ENCODE results near the gene IL17RE. TPM values are rescaled to one million over a fixed set of nuclear protein-coding genes. Genes with fewer than 3 reads are reported as not detected.

Gene IL17RE
- total RNA-seq, 1 experiment from 2014 or later: 5.0 TPM

GRCh38 chr3:9909221-9910013 lies 6.8 kb downstream of the IL17RE start:
- Mint-ChIP-seq H3K9me3 (ENCODE audit: unreplicated experiment) (no peaks in the 10 kb centered on the region), H3K36me3 (ENCODE audit: insufficient read depth, unreplicated experiment) (peaks cover 12% of the 10 kb centered on the region), H3K4me3 (ENCODE audit: unreplicated experiment) (no peak overlapping the region), H3K27ac (ENCODE audit: low read depth, unreplicated experiment) (no peak overlapping the region), H3K4me1 (ENCODE audit: insufficient read depth, unreplicated experiment) (peaks cover 14% of the 10 kb centered on the region), H3K27me3 (ENCODE audit: insufficient read depth, unreplicated experiment) (no peaks in the 10 kb centered on the region)
- CTCF ChIA-PET: interaction anchor here (1.2 kb wide), 1 partner anchor 22 kb away, joined by 4 read pairs; no protein-coding TSS in a partner anchor
- POLR2A ChIA-PET: interaction anchor here (0.6 to 2.2 kb wide), 4 partner anchors 12 to 37 kb away, joined by 3 to 7 read pairs (median 4); partner anchors contain the start of gene JAGN1
- DNase-seq (ENCODE audit: unreplicated experiment): no peak
- intact Hi-C loops (cut with micrococcal nuclease): no loop called here
- no TSS peak for BruUV-seq (replicated peaks)
- TF ChIP-seq CTCF (IDR thresholded peaks at IDR 0.05; ENCODE audit: unreplicated experiment): no peak

- no peak overlapping the region for H3K4me3 Mint-ChIP-seq (ENCODE audit: unreplicated experiment)
- H3K4me1 Mint-ChIP-seq (ENCODE audit: insufficient read depth, unreplicated experiment): peaks cover 14% of the 10 kb centered on the region
- H3K27me3 Mint-ChIP-seq (ENCODE audit: insufficient read depth, unreplicated experiment): no peaks in the 10 kb centered on the region
- DNase-seq (ENCODE audit: unreplicated experiment): no peak
- no peaks in the 10 kb centered on the region for H3K9me3 Mint-ChIP-seq (ENCODE audit: unreplicated experiment)
- peaks cover 7% of the 10 kb centered on the region for H3K36me3 Mint-ChIP-seq (ENCODE audit: insufficient read depth, unreplicated experiment)
- no peak overlapping the region for H3K27ac Mint-ChIP-seq (ENCODE audit: low read depth, unreplicated experiment)
- POLR2A ChIA-PET: interaction anchor here (0.6 to 8.4 kb wide), 18 partner anchors 9 to 281 kb away, joined by 3 to 98 read pairs (median 7); partner anchors contain the start of genes ARPC4, CRELD1, IL17RE and JAGN1
- BruUV-seq (replicated peaks): no TSS peak
- intact Hi-C loops (cut with micrococcal nuclease): no loop called here
- CTCF ChIA-PET: interaction anchor here (0.6 to 3.9 kb wide), 10 partner anchors 8 to 63 kb away, joined by 3 to 21 read pairs (median 5); partner anchors contain the start of genes CRELD1 and IL17RE
- TF ChIP-seq CTCF (IDR thresholded peaks at IDR 0.05; ENCODE audit: unreplicated experiment): no peak
These were observed 9.2 kb downstream of the IL17RE start for GRCh38 chr3:9911863-9912262.

DNA sequence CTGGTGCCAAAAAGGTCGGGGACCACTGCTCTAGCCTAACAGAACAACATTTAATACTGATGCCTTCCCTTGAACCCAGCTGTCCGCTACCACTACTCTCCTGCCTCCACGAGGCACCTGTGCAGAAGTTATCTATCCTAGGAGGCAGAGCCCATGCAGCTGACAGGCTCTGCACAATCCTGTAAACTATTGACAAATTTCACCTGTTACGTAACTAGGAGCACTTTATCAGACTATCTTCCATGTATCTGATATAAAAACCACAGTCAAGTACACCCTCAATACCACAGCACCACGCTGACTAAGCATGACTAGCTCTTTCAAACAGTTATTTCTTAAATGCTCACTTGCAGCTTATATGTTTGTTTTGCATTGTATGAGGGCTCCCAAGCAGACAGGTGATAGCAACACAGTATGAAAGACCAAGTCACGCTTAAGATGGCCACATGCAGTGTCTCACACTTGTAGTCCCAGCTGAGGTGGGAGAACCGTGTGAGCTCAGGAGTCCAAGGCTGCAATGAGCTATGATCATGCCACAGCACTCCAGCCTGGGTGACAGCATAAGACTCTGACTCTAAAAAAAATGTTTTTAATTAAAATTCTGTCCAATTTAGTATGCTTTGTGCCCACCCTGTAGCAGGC lies 9.8 kb downstream of the IL17RE start:
- BruUV-seq (replicated peaks): no TSS peak
- DNase-seq (ENCODE audit: unreplicated experiment): peak; percentile 33
- no peak for TF ChIP-seq CTCF (IDR thresholded peaks at IDR 0.05; ENCODE audit: unreplicated experiment)
- intact Hi-C loops (cut with micrococcal nuclease): no loop called here
- Mint-ChIP-seq H3K9me3 (ENCODE audit: unreplicated experiment) (no peaks in the 10 kb centered on the region), H3K4me3 (ENCODE audit: unreplicated experiment) (no peak overlapping the region), H3K27ac (ENCODE audit: low read depth, unreplicated experiment) (no peak overlapping the region), H3K4me1 (ENCODE audit: insufficient read depth, unreplicated experiment) (peaks cover 19% of the 10 kb centered on the region), H3K36me3 (ENCODE audit: insufficient read depth, unreplicated experiment) (peaks cover 11% of the 10 kb centered on the region), H3K27me3 (ENCODE audit: insufficient read depth, unreplicated experiment) (no peaks in the 10 kb centered on the region)
- ChIA-PET POLR2A (interaction anchor here (0.7 to 8.4 kb wide), 21 partner anchors 10 to 281 kb away, joined by 3 to 98 read pairs (median 6); partner anchors contain the start of genes ARPC4, CRELD1, IL17RE and JAGN1), CTCF (interaction anchor here (0.6 to 3.9 kb wide), 16 partner anchors 9 to 196 kb away, joined by 3 to 21 read pairs (median 4); partner anchors contain the start of gene IL17RE)

DNA sequence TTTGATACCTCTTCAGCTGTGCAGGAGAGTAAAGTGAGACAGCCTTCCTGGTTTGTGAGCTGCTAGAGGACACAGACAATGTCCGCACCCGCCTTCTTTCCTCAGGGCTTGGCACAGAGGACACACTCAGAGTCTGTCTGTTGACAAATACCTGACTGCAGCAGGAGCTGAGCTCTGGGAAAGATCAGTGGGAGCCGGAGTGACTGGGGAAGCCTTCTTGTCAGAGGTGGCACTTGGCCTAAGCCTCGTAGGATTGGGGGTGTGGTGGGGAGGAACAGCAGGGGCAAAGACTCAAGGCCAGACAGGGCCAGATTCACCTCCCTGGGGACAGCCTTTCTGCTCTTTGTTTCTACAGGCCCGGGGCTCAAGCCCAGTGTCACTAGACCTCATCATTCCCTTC lies 11.0 kb downstream of the IL17RE start:
- TF ChIP-seq CTCF (IDR thresholded peaks at IDR 0.05; ENCODE audit: unreplicated experiment): no peak
- peaks cover 21% of the 10 kb centered on the region for H3K4me1 Mint-ChIP-seq (ENCODE audit: insufficient read depth, unreplicated experiment)
- no peak overlapping the region for H3K4me3 Mint-ChIP-seq (ENCODE audit: unreplicated experiment)
- POLR2A ChIA-PET: interaction anchor here (0.8 to 8.4 kb wide), 14 partner anchors 11 to 280 kb away, joined by 3 to 98 read pairs (median 16); partner anchors contain the start of genes IL17RE, JAGN1 and RPUSD3
- no TSS peak for BruUV-seq (replicated peaks)
- peak overlapping the region; percentile 46 for H3K27ac Mint-ChIP-seq (ENCODE audit: low read depth, unreplicated experiment)
- no peaks in the 10 kb centered on the region for H3K9me3 Mint-ChIP-seq (ENCODE audit: unreplicated experiment)
- DNase-seq (ENCODE audit: unreplicated experiment): peak; percentile 59
- CTCF ChIA-PET: interaction anchor here (0.6 to 3.9 kb wide), 16 partner anchors 10 to 197 kb away, joined by 3 to 21 read pairs (median 4); partner anchors contain the start of genes CRELD1 and IL17RE
- no peaks in the 10 kb centered on the region for H3K27me3 Mint-ChIP-seq (ENCODE audit: insufficient read depth, unreplicated experiment)
- peaks cover 4% of the 10 kb centered on the region for H3K36me3 Mint-ChIP-seq (ENCODE audit: insufficient read depth, unreplicated experiment)
- intact Hi-C loops (cut with micrococcal nuclease): no loop called here

Measured in MCF 10A (cell line).